ENCODE data around the gene RAPGEF2. TPM values are rescaled to one million over a fixed set of nuclear protein-coding genes. Genes with fewer than 3 reads are reported as not detected.

The RAPGEF2 gene
- total RNA-seq, 1 experiment from 2014 or later, result 37.1 TPM

GRCh38 chr4:159357350-159357749 is 254.5 kb downstream of the RAPGEF2 start:
- no peak overlapping the region for H2BK20ac ChIP-seq (ENCODE audit: low read depth, low read length, poor library complexity, severe bottlenecking)
- no peaks in the 10 kb centered on the region for H4K20me1 ChIP-seq (ENCODE audit: control insufficient read depth, insufficient read depth, insufficient read length)
- no peak overlapping the region for H2BK120ac ChIP-seq (ENCODE audit: low read depth, low read length, poor library complexity, severe bottlenecking)
- no peak overlapping the region for H4K91ac ChIP-seq (ENCODE audit: insufficient read length, low read depth, low read length)
- no peak overlapping the region for H3K27ac ChIP-seq (ENCODE audit: insufficient read length, low read depth, low read length)
- H2AK5ac ChIP-seq (ENCODE audit: insufficient read length, low read length), result no peak overlapping the region
- H3K4me1 ChIP-seq (ENCODE audit: insufficient read depth, low read length), result no peaks in the 10 kb centered on the region
- Mint-ChIP-seq H3K4me3 (no peak overlapping the region), H3K4me1 (no peaks in the 10 kb centered on the region), H3K27ac (no peak overlapping the region), H3K27me3 (ENCODE audit: low read depth) (no peaks in the 10 kb centered on the region), H3K9me3 (no peaks in the 10 kb centered on the region), H3K36me3 (ENCODE audit: insufficient read depth in 1 of 3, low read depth in 3 of 3) (peaks cover 19 to 58% (median 45%) of the 10 kb centered on the region in 3 experiments; a peak in 6 of 7 replicates)
- H3K27me3 ChIP-seq (ENCODE audit: insufficient read depth, low read length), result no peaks in the 10 kb centered on the region
- WGBS (ENCODE audit: extremely low coverage, insufficient read length, low lambda C conversion rate), result no CpG with 5 or more reads among the region's 8 CpGs
- H3K79me1 ChIP-seq (ENCODE audit: insufficient read depth, low read depth, low read length, poor library complexity, severe bottlenecking), result no peaks in the 10 kb centered on the region
- no peak overlapping the region for H3K18ac ChIP-seq (ENCODE audit: insufficient read length, low read depth, low read length)
- no peaks in the 10 kb centered on the region for H3K9me3 ChIP-seq (ENCODE audit: control insufficient read depth, low read depth, low read length)
- no peak overlapping the region for H3K4ac ChIP-seq (ENCODE audit: low read depth, low read length)
- no peak overlapping the region for H4K5ac ChIP-seq (ENCODE audit: insufficient read length, low read depth, low read length)
- no peaks in the 10 kb centered on the region for H3K23me2 ChIP-seq (ENCODE audit: insufficient read length, low read depth, low read length, poor library complexity, severe bottlenecking)
- H2BK12ac ChIP-seq (ENCODE audit: insufficient read length, low read depth, low read length), result no peak overlapping the region
- no peak overlapping the region for H2BK5ac ChIP-seq (ENCODE audit: insufficient read length, low read length)
- H3K79me2 ChIP-seq (ENCODE audit: insufficient read depth, low read length), result no peaks in the 10 kb centered on the region
- no peak overlapping the region for H3K9ac ChIP-seq (ENCODE audit: extremely low read depth, insufficient read length, low read length)
- no peak for TF ChIP-seq CTCF (conservative IDR thresholded peaks at IDR 0.05)
- no peak for DNase-seq
- H2BK15ac ChIP-seq (ENCODE audit: low read depth, low read length), result no peak overlapping the region
- H3K56ac ChIP-seq (ENCODE audit: insufficient read length, low read depth, low read length), result no peak overlapping the region
- no peak overlapping the region for H3K23ac ChIP-seq (ENCODE audit: insufficient read length, low read depth, low read length)
- H2AFZ ChIP-seq (ENCODE audit: low read length), result no peak overlapping the region
- H3K4me2 ChIP-seq (ENCODE audit: insufficient read depth, insufficient read length, low read length), result no peak overlapping the region
- H3T11ph ChIP-seq (ENCODE audit: low read length), result no peak overlapping the region
- H4K8ac ChIP-seq (replicated peaks; ENCODE audit: insufficient read length, low read depth, low read length), result no peak overlapping the region
- H3K14ac ChIP-seq (ENCODE audit: insufficient read depth, low read length), result no peak overlapping the region
